Stimulated activated naive CD4-positive, alpha-beta T cell (primary cell): ENCODE results near the gene PPP6R1.

Experiments used
- DNase-seq, 6 experiments: peaks; one replicate each; lab custom pipeline; 2025; lab: John Stamatoyannopoulos, UW

The PPP6R1 gene

DNA sequence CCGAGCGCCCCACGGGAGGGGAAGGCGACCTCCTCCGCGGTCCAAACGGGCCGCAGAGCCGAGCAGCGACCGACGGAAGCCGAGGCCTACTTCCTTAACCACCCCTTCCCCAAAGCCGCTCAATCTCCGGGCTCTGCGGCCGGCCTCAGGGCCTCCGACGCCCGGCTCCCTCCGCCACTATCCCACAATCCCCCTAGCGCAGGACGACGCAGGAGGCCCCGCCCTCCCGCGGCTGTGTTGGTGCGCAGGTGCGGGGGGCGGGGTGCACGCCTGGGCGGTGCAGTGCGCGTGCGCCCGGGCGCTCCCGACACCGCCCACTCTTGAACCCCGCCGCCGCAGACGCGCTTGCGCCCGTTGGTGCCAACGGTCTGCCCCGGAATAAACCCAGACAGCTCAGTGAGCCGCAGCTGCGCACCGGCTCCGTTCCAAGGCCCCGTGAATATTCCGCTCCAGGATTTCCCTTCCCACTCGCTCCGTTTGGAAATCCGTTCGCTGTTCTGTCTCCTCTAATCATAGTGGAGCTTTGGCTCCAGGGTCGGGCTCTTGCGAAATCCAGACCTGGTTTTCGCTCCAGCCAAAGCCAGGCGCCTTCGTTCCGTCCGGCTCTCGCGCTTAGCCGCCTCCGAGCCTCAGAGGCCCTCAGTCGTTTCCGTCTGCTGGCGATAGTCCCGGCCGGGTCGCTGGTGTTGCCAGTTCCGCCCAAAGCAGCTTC lies at the start of gene PPP6R1:
TSS of gene PPP6R1 (minus strand) at position 190 of the 712 bp plus-strand sequence. CDS start 11,914 bp downstream, outside the sequence.
- DNase-seq: peak; percentile 89 to 100 (median 93)

DNA sequence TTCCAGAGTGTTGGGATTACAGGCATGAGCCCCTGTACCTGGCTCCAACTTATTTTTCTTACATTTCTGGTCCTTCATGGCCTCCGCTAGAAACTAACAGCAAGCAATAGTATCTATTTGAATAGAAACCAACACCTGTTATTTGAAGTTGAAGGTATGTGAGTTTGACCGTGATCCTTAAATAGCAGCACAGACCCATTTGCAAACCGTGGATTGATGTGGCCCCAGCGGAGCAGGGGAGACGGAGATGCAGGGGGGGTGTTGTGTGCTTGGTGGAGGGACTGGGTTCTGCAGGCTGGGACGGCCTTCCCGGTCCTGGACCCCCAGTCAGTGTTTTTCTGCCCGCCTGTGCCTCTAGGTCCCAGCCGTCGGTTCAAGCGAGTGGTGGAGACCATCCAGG lies 49.5 kb upstream of the PPP6R1 start:
- no peak for DNase-seq

DNA sequence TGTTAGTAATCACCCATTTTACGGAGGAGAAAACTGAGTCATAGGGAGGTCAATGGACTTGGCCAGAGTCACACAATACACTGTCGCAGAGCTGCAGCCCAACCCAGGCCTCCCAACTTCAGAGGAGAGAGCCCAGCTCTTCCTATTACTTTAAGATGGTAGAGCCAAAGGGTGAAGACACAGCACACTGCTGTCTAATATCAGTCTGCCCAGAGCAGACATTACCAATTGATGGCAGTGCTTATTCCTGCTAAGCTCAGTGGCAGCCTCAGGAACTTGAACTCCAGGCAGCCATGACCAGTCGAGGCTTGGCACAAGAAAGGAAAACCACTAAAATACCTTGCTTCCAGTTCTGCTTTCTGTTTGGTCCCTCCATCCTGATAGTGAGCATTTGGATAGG lies 47.9 kb upstream of the PPP6R1 start:
- no peak for DNase-seq

- DNase-seq: no peak
These were observed 47.3 kb upstream of the PPP6R1 start for GRCh38 chr19:55305983-55306562.

DNA sequence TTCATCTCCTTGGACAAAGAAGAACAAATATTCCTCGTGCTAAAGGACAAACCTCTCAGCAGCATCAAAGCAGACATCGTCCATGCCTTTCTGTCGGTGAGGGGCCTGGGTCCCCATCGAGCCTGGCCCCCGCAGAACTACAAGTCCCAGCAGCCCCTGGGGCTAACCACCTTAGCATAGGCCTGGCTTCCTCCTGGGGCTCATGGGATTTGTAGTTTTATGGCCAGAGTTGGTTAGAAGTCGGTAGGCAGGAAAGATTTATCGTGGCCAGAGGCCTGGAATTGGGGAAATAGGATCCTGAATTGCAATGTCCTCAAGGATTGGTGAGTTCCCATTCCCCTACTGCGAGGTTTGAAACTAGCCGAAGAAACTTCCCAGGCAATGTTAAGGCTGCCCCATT lies 46.7 kb upstream of the PPP6R1 start:
- DNase-seq: peak in 5 of 6 experiments; percentile 40 to 62 (median 52)

GRCh38 chr19:55304980-55305379 lies 46.2 kb upstream of the PPP6R1 start:
- DNase-seq: no peak

DNA sequence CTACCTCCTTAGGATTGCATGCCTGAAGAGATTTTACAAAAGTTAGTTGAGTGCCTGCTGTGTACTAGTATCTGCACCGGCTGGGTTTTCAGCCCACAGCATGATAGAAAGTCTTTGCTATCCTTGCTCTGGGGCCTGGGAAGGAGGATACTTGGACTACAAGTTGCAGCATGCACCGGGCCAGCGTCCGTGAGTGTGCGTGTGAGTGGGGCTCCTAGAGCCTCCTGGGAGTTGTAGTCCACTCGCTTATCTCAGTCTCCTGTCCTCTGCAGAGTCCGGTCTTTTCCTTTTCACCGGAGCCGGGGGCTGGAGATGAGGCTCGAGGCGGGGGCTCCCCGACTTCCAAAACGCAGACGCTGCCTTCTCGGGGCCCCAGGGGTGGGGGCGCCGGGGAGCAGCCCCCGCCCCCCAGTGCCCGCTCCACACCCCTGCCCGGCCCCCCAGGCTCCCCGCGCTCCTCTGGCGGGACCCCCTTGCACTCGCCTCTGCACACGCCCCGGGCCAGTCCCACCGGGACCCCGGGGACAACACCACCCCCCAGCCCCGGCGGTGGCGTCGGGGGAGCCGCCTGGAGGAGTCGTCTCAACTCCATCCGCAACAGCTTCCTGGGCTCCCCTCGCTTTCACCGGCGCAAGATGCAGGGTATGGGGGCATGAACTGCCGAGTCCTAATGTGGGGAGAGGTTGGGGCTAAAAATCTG lies 45.6 kb upstream of the PPP6R1 start:
- DNase-seq: no peak

DNA sequence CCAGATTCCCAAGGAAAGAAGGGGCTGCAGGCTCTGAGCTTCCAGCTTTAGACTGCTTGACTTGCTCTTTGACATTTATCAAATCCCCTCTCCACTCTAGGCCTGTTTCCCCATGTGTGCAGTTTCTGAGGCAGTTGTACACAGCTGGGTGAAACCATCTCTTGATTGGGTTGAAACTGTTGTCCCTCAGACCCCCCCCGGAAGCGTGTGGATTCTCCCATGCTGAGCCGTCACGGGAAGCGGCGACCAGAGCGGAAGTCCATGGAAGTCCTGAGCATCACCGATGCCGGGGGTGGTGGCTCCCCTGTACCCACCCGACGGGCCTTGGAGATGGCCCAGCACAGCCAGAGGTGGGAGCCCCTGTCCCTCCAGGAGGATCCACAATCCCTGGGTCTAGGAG lies 44.7 kb upstream of the PPP6R1 start:
- DNase-seq: no peak

- no peak for DNase-seq
These were observed 43.5 kb upstream of the PPP6R1 start for GRCh38 chr19:55302318-55302703.

DNA sequence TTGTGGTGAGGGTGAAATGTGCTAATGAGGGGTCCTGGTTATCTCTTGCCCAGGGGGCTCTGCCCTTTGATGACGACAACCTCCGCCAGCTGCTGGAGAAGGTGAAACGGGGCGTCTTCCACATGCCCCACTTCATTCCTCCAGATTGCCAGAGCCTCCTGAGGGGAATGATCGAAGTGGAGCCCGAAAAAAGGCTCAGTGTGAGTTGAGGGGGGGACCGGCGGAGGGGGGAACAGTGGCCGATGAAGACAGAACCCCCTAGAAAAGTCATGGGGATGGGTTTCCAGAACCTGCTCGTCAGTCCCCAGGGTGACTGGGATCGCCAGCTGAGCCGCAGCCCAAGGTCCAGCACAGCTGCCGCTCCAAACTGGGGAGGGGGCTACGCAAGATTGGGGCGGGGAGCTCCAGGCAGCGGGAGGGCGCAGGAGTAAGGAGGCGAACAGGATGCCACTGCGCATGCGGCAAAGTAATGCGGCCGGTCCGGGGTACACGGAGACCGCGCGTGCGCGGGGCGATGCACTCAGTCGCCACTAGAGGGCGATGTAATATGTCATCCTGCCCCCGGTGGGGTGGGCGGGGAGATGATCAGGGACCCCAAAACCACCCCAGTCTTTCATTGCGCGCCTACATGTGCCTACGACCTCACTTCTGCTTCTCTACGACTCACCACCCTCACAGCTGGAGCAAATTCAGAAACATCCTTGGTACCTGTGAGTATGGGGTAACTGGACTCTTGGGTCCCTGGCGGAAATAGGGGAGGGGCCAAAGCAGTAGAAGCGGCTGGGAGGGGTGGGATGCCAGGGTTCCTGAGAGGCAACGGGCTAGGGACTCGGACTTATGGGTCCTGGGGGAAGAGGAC lies 42.9 kb upstream of the PPP6R1 start:
- peak; percentile 76 to 95 (median 92) for DNase-seq

DNA sequence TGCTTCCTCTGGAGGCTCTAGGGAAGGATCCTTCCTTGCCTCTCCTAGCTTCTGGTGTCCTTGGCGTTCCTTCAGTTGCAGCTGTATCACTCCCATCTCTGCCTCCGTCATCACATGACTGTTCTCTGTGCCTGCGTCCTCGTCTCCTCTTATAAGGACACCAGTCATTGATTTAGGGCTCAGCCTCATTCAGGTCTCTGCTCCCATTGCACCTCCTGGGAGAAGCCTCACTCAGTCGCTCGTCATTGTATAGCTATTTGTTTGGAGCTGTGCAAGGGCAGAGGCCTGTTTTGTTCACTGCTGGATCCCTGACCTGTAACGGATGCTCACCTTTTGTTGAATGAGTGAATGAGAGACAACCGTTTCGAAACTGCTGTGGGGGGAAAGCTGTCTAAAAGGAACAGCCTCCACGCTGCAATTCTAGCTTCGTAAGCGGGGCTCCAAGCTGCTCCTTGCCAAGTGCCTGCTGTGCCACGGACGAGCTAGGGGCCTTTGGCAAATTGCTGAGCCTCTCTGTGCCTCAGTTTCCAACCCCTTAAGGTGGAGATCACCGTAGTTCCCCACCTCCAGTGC lies 42.2 kb upstream of the PPP6R1 start:
- no peak for DNase-seq

GRCh38 chr19:55299991-55300390 lies 41.2 kb upstream of the PPP6R1 start:
- DNase-seq: no peak

GRCh38 chr19:55297267-55297666 lies 38.5 kb upstream of the PPP6R1 start:
- DNase-seq: no peak

GRCh38 chr19:55289117-55289796 lies 30.4 kb upstream of the PPP6R1 start:
- no peak for DNase-seq

- no peak for DNase-seq
These were observed 28.7 kb upstream of the PPP6R1 start for GRCh38 chr19:55287361-55288079.

DNA sequence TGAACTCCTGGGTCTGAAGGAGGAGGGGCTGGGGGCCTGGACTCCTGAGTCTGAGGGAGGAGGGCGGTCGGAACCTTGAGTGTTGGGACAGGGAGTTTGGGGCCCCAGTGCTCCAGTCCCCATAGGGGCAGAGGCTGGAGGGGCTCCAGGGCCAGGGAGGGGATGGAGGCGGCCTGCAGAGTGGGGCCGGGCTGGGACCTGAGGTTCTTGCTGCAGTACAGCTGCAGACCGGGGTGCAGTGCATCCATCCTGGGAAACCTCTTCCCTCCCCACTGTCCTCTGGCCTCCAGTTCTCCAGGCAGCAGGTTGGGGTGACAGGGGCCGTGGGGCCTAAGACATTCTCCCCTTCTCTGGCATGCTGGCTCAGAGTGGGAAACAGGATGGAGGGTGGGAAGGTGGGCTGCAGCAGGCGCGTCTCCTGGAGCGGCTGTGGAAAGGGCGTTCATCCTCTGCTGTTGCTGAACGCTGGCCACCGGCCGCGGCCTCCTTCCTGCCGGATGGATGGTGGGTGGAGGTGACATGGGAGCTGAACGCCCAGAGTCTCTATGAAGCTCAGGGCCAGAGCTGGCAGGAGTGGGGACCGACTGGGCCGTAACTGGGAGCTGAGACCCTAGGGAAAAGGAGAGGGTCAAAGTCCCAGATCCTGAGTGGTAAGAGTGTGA lies 26.5 kb upstream of the PPP6R1 start:
- no peak for DNase-seq

DNA sequence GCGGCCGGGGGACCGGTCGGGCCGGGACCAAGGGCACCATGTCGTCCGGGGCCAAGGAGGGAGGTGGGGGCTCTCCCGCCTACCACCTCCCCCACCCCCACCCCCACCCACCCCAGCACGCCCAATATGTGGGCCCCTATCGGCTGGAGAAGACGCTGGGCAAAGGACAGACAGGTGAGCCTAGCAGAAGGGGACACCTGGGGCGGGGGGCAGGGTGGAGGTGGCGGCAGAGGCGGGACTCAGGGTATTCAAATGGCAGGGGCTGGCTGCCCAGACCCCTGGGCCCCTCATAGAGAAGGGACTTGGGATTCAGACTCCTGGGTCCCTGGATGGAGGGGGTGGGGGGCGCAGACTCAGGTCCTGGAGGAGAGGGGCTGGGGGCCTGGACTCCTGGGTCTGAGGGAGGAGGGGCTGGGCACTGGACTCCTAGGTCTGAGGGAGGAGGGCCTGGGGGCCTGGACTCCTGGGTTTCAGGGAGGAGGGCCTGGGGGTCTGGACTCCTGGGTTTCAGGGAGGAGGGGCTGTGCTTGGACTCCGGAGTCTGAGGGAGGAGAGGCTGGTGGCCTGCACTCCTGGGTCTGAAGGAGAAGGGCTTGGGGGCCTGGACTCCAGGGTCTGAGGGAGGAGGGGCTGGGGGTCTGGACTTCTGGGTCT lies 25.7 kb upstream of the PPP6R1 start:
- no peak for DNase-seq

GRCh38 chr19:55283548-55284377 lies 24.9 kb upstream of the PPP6R1 start, which contains the start of gene BRSK1:
BRSK1 (plus strand) TSS chr19:55283997; CDS start chr19:55284443, 446 bp downstream.
- peak in 4 of 6 experiments; percentile 4 to 20 (median 13) for DNase-seq
